Measurements from ENCODE around the gene SCGN. TPM values are rescaled to one million over a fixed set of nuclear protein-coding genes. Genes with fewer than 3 reads are reported as not detected.

SCGN gene
- total RNA-seq, 6 donors from 2014 or later, result 0.24 TPM; not detected in 5

- no peak overlapping the region for H3K27ac ChIP-seq
- TF ChIP-seq POLR2A (IDR thresholded peaks at IDR 0.05) (no peak), EP300 (IDR thresholded peaks at IDR 0.05) (no peak), POLR2AphosphoS5 (IDR thresholded peaks at IDR 0.05) (no peak), CTCF (IDR thresholded peaks at IDR 0.05) (no peak)
- H3K4me1 ChIP-seq, result no peaks in the 10 kb centered on the region
- ATAC-seq (ENCODE audit: low FRiP score in 2 of 2) (no peak), DNase-seq (no peak)
- H3K36me3 ChIP-seq, result no peaks in the 10 kb centered on the region
- no peak overlapping the region for H3K4me3 ChIP-seq
- no peaks in the 10 kb centered on the region for H3K27me3 ChIP-seq
- no peaks in the 10 kb centered on the region for H3K9me3 ChIP-seq
- 76 to 87% methylated on average over 4 of the region's 4 CpGs for WGBS, 2 donors
Observed at GRCh38 chr6:25640891-25641290, 11.1 kb upstream of the SCGN start.

- 74 to 77% methylated on average over 5 of the region's 5 CpGs for WGBS, 2 donors
- no peak overlapping the region for H3K4me3 ChIP-seq
- no peak for TF ChIP-seq CTCF (IDR thresholded peaks at IDR 0.05)
- TF ChIP-seq EP300 (IDR thresholded peaks at IDR 0.05), result no peak
- no peak for TF ChIP-seq POLR2AphosphoS5 (IDR thresholded peaks at IDR 0.05)
- TF ChIP-seq POLR2A (IDR thresholded peaks at IDR 0.05), result no peak
- no peak for DNase-seq
- H3K4me1 ChIP-seq, result no peaks in the 10 kb centered on the region
- no peaks in the 10 kb centered on the region for H3K27me3 ChIP-seq
- H3K27ac ChIP-seq, result no peak overlapping the region
- no peaks in the 10 kb centered on the region for H3K9me3 ChIP-seq
- no peaks in the 10 kb centered on the region for H3K36me3 ChIP-seq
- ATAC-seq (ENCODE audit: low FRiP score in 2 of 2), result no peak
Observed at GRCh38 chr6:25641377-25641776, 10.6 kb upstream of the SCGN start.

- Histone ChIP-seq H3K4me3 (no peak overlapping the region), H3K4me1 (no peaks in the 10 kb centered on the region), H3K27ac (no peak overlapping the region), H3K27me3 (no peaks in the 10 kb centered on the region), H3K36me3 (no peaks in the 10 kb centered on the region), H3K9me3 (no peaks in the 10 kb centered on the region)
- 68 to 69% methylated on average over 3 of the region's 3 CpGs for WGBS, 2 donors
- ATAC-seq (ENCODE audit: low FRiP score in 2 of 2) (no peak), DNase-seq (no peak)
- no peak for TF ChIP-seq CTCF (IDR thresholded peaks at IDR 0.05)
- TF ChIP-seq POLR2AphosphoS5 (IDR thresholded peaks at IDR 0.05), result no peak
- no peak for TF ChIP-seq EP300 (IDR thresholded peaks at IDR 0.05)
- TF ChIP-seq POLR2A (IDR thresholded peaks at IDR 0.05), result no peak
Observed at GRCh38 chr6:25641940-25642666, 9.9 kb upstream of the SCGN start.

GRCh38 chr6:25642667-25643328 is 9.2 kb upstream of the SCGN start:
- TF ChIP-seq POLR2A (IDR thresholded peaks at IDR 0.05), result no peak
- TF ChIP-seq POLR2AphosphoS5 (IDR thresholded peaks at IDR 0.05), result no peak
- TF ChIP-seq CTCF (IDR thresholded peaks at IDR 0.05), result no peak
- TF ChIP-seq EP300 (IDR thresholded peaks at IDR 0.05), result no peak
- H3K9me3 ChIP-seq, result no peaks in the 10 kb centered on the region
- no peaks in the 10 kb centered on the region for H3K4me1 ChIP-seq
- ATAC-seq (ENCODE audit: low FRiP score in 2 of 2) (no peak), DNase-seq (no peak)
- H3K4me3 ChIP-seq, result no peak overlapping the region
- WGBS, 2 donors, result 73 to 77% methylated on average over 3 of the region's 3 CpGs
- no peaks in the 10 kb centered on the region for H3K27me3 ChIP-seq
- no peaks in the 10 kb centered on the region for H3K36me3 ChIP-seq
- no peak overlapping the region for H3K27ac ChIP-seq

Measured in upper lobe of left lung (tissue), 6 donors.